PFSK-1 (cell line): ENCODE results near the gene DNAJA2.

Experiments used
- FOXP2 ChIP-seq: optimal IDR thresholded peaks from 2 replicates; pipeline ENCODE3; 2011; ENCODE audit warnings: borderline replicate concordance, control low read depth, inconsistent platforms; ENCODE audit not compliant: insufficient read depth; ENCODE audit errors: extremely low read length, extremely low read depth
- POLR2AphosphoS5 ChIP-seq: IDR thresholded peaks from 2 replicates; pipeline ENCODE4 v1.6.1; 2012; ENCODE audit warnings: low read depth, mild to moderate bottlenecking, control low read depth, low read length, moderate library complexity
- REST ChIP-seq, 2 experiments: IDR thresholded peaks; 2 replicates each; pipeline versions ENCODE4 v1.6.1 to v1.8.0; 2011 to 2012; ENCODE audit warnings: low read depth in 2 of 2, low read length in 2 of 2, control low read depth in 1 of 2, inconsistent platforms in 1 of 2, mild to moderate bottlenecking in 1 of 2, moderate library complexity in 1 of 2; ENCODE audit not compliant: insufficient read depth in 1 of 2
- SIN3A ChIP-seq: IDR thresholded peaks from 2 replicates; pipeline ENCODE4 v1.6.1; 2012; ENCODE audit warnings: mild to moderate bottlenecking, low read length, moderate library complexity, borderline replicate concordance; ENCODE audit not compliant: insufficient read depth

- TF ChIP-seq REST (IDR thresholded peaks at IDR 0.05; ENCODE audit: insufficient read depth in 1 of 2, low read depth in 2 of 2, low read length in 2 of 2) (no peak), POLR2AphosphoS5 (no peak), FOXP2 (no peak), SIN3A (no peak)
Observed at GRCh38 chr16:46928811-46929210, 44.7 kb downstream of the DNAJA2 start.
